Dermis microvascular lymphatic vessel endothelial cell (primary cell): ENCODE measurements around the gene TUBGCP2. TPM values are rescaled to one million over a fixed set of nuclear protein-coding genes. Genes with fewer than 3 reads are reported as not detected.

Experiments
- DNase-seq, 2 donors: peaks; one replicate each; pipeline versions ENCODE4 v3.0.0 to v3.0.0-alpha.2; 2010; ENCODE audit warnings: low read depth in 2 of 2
- total RNA-seq: library from RNA; depleted of rRNA; stranded (reverse); fragments of >200 nt; gene quantifications from 2 replicates; pipeline ENCODE4 v1.2.1, GENCODE V29; 2014

The TUBGCP2 gene
- total RNA-seq = 29.5 and 44.8 TPM in 2 replicates

- DNase-seq = peak; percentile 72 to 88
Observed at GRCh38 chr10:133308421-133309099, at the start of gene TUBGCP2, which contains the start of gene ZNF511. TSS of gene TUBGCP2 (minus strand) at chr10:133308872. CDS start at chr10:133302941, 5,931 bp downstream. TSS of gene ZNF511 (plus strand) at chr10:133308914. CDS start at chr10:133308944, 30 bp downstream.

GRCh38 chr10:133357285-133358161, 48.9 kb upstream of the TUBGCP2 start, which contains the start of gene FUOM:
TSS of gene FUOM (minus strand) at chr10:133358019. CDS start at chr10:133358007, 12 bp downstream.
- peak in 1 of 2 donors; percentile 60 for DNase-seq

GRCh38 chr10:133356549-133357284, 48.0 kb upstream of the TUBGCP2 start:
- no peak for DNase-seq

- DNase-seq = no peak
Observed at GRCh38 chr10:133355991-133356390, 47.3 kb upstream of the TUBGCP2 start.

- DNase-seq = no peak
Observed at GRCh38 chr10:133355266-133355665, 46.6 kb upstream of the TUBGCP2 start.

GRCh38 chr10:133354672-133355240, 46.1 kb upstream of the TUBGCP2 start:
- DNase-seq = no peak

- DNase-seq = no peak
Observed at GRCh38 chr10:133353988-133354605, 45.4 kb upstream of the TUBGCP2 start.

- DNase-seq = no peak
Observed at GRCh38 chr10:133353202-133353959, 44.7 kb upstream of the TUBGCP2 start.

GRCh38 chr10:133351408-133352318, 43.0 kb upstream of the TUBGCP2 start:
- DNase-seq = no peak

- no peak for DNase-seq
Observed at GRCh38 chr10:133350950-133351329, 42.3 kb upstream of the TUBGCP2 start.

- DNase-seq = no peak
Observed at GRCh38 chr10:133350283-133350949, 41.7 kb upstream of the TUBGCP2 start.

GRCh38 chr10:133349577-133350011, 40.9 kb upstream of the TUBGCP2 start:
- DNase-seq = no peak

GRCh38 chr10:133349160-133349568, 40.5 kb upstream of the TUBGCP2 start:
- DNase-seq = no peak

- no peak for DNase-seq
Observed at GRCh38 chr10:133347710-133348517, 39.2 kb upstream of the TUBGCP2 start.

- DNase-seq = no peak
Observed at GRCh38 chr10:133346413-133346812, 37.7 kb upstream of the TUBGCP2 start.

- no peak for DNase-seq
Observed at GRCh38 chr10:133344236-133344635, 35.6 kb upstream of the TUBGCP2 start.

GRCh38 chr10:133343558-133343957, 34.9 kb upstream of the TUBGCP2 start:
- DNase-seq = no peak

- no peak for DNase-seq
Observed at GRCh38 chr10:133342942-133343341, 34.3 kb upstream of the TUBGCP2 start.
